ENCODE measurements around the gene PIAS4.
A peak's percentile ranks its signal among the peaks of the same experiment; 100 is the strongest.

Gene PIAS4

GRCh38 chr19:3976495-3977241 is 30.9 kb upstream of the PIAS4 start:
- no peak for FAIRE-seq

GRCh38 chr19:3977242-3978143 is 30.0 kb upstream of the PIAS4 start:
- FAIRE-seq (no peak), DNase-seq (ENCODE audit: insufficient read length, low spot score) (no peak)

More at GRCh38 chr19:3976495-3977241, 30.9 kb upstream of the PIAS4 start:
- DNase-seq (ENCODE audit: insufficient read length, low spot score) = no peak

- FAIRE-seq (no peak), DNase-seq (ENCODE audit: insufficient read length, low spot score) (no peak)
These were observed 29.4 kb upstream of the PIAS4 start for GRCh38 chr19:3978145-3978544.

- DNase-seq (ENCODE audit: insufficient read length, low spot score) = no peak
- no peak for FAIRE-seq
These were observed 28.3 kb upstream of the PIAS4 start for GRCh38 chr19:3979289-3979673.

GRCh38 chr19:3979674-3980352 is 27.7 kb upstream of the PIAS4 start:
- DNase-seq (ENCODE audit: insufficient read length, low spot score) (no peak), FAIRE-seq (no peak)

- DNase-seq (ENCODE audit: insufficient read length, low spot score) = no peak
- FAIRE-seq = no peak
These were observed 26.9 kb upstream of the PIAS4 start for GRCh38 chr19:3980353-3981251.

- DNase-seq (ENCODE audit: insufficient read length, low spot score) (no peak), FAIRE-seq (no peak)
These were observed 26.2 kb upstream of the PIAS4 start for GRCh38 chr19:3981373-3981735.

- DNase-seq (ENCODE audit: insufficient read length, low spot score) (no peak), FAIRE-seq (no peak)
These were observed 25.5 kb upstream of the PIAS4 start for GRCh38 chr19:3981736-3982681.

GRCh38 chr19:3982701-3983541 is 24.6 kb upstream of the PIAS4 start:
- DNase-seq (ENCODE audit: insufficient read length, low spot score) = no peak
- no peak for FAIRE-seq

- no peak for FAIRE-seq
- no peak for DNase-seq (ENCODE audit: insufficient read length, low spot score)
These were observed 24.0 kb upstream of the PIAS4 start for GRCh38 chr19:3983542-3983914.

GRCh38 chr19:3983936-3984583 is 23.5 kb upstream of the PIAS4 start:
- DNase-seq (ENCODE audit: insufficient read length, low spot score) (no peak), FAIRE-seq (no peak)

- DNase-seq (ENCODE audit: insufficient read length, low spot score) = no peak
These were observed 23.0 kb upstream of the PIAS4 start for GRCh38 chr19:3984584-3984907.

GRCh38 chr19:3984908-3985642 is 22.5 kb upstream of the PIAS4 start, which contains the start of gene EEF2:
Gene EEF2 (minus strand): TSS chr19:3985463. CDS start chr19:3985380, 83 bp downstream.
- DNase-seq (ENCODE audit: insufficient read length, low spot score) (peak; percentile 74), FAIRE-seq (peak; percentile 78)

More at GRCh38 chr19:3984584-3984907, 23.0 kb upstream of the PIAS4 start:
- no peak for FAIRE-seq

GRCh38 chr19:3985643-3986259 is 21.8 kb upstream of the PIAS4 start:
- DNase-seq (ENCODE audit: insufficient read length, low spot score) = no peak
- no peak for FAIRE-seq

- FAIRE-seq (peak; percentile 85), DNase-seq (ENCODE audit: insufficient read length, low spot score) (no peak)
These were observed 21.1 kb upstream of the PIAS4 start for GRCh38 chr19:3986260-3987041.

Measured in GM19239 (cell line).